ENCODE data around the gene PTCH2.

GRCh38 chr1:44819608-44820327, 23.3 kb downstream of the PTCH2 start:
- TF ChIP-seq, protein P1, sequence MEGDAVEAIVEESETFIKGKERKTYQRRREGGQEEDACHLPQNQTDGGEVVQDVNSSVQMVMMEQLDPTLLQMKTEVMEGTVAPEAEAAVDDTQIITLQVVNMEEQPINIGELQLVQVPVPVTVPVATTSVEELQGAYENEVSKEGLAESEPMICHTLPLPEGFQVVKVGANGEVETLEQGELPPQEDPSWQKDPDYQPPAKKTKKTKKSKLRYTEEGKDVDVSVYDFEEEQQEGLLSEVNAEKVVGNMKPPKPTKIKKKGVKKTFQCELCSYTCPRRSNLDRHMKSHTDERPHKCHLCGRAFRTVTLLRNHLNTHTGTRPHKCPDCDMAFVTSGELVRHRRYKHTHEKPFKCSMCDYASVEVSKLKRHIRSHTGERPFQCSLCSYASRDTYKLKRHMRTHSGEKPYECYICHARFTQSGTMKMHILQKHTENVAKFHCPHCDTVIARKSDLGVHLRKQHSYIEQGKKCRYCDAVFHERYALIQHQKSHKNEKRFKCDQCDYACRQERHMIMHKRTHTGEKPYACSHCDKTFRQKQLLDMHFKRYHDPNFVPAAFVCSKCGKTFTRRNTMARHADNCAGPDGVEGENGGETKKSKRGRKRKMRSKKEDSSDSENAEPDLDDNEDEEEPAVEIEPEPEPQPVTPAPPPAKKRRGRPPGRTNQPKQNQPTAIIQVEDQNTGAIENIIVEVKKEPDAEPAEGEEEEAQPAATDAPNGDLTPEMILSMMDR (IDR thresholded peaks at IDR 0.05) = peak in 1 of 5 experiments; percentile 33
- TF ChIP-seq POLR2A (IDR thresholded peaks at IDR 0.05) (peak; percentile 83 to 87), EP300 (IDR thresholded peaks at IDR 0.05) (peak; percentile 12 to 99)

All from tibial nerve (tissue), 4 donors.